ENCODE measurements around the gene ANKRD27. TPM values are rescaled to one million over a fixed set of nuclear protein-coding genes. Genes with fewer than 3 reads are reported as not detected.

ANKRD27 gene
- total RNA-seq, 1 experiment from 2014 or later, result 48.1 TPM

Small RNA genes lying within 50 kb of the gene (small RNA-seq; reads per million reads assigned to genes)
- gene RN7SL789P (not detected), gene SNORA68B (not detected)

Other genes starting within 250 kb of the ANKRD27 start
- gene PDCD5, start 94.0 kb downstream of the ANKRD27 start, total RNA-seq (2014; rRNA removed; shearing (Covaris generic); ENCODE audit: low replicate concordance), result 115 and 150 TPM in 2 replicates
- 0.87 TPM in 1 of 2 replicates, not detected in the other for gene RGS9BP, start 668 bp upstream of the ANKRD27 start, total RNA-seq (2014; rRNA removed; shearing (Covaris generic); ENCODE audit: low replicate concordance)
- 17.0 and 19.6 TPM in 2 replicates for gene NUDT19, start 16.6 kb upstream of the ANKRD27 start, total RNA-seq (2014; rRNA removed; shearing (Covaris generic); ENCODE audit: low replicate concordance)
- gene TDRD12, start 44.6 kb upstream of the ANKRD27 start, total RNA-seq (2014; rRNA removed; shearing (Covaris generic); ENCODE audit: low replicate concordance), result not detected in 2 replicates
- gene SLC7A9, start 194.6 kb upstream of the ANKRD27 start, total RNA-seq (2014; rRNA removed; shearing (Covaris generic); ENCODE audit: low replicate concordance), result not detected in 2 replicates

Measured in Karpas-422 (cell line).